Fibroblast of skin of left quadriceps (primary cell): ENCODE data around the gene TBC1D32.
A peak's percentile ranks its signal among the peaks of the same experiment; 100 is the strongest.
"Not testable (repeated sequence)": the region's sequence is repeated elsewhere in the genome, so short reads cannot be mapped to it uniquely, and the experiment has no call there.

Experiments
- DNase-seq, 2 experiments: peaks; one replicate each; pipeline ENCODE4 v3.0.0-alpha.2; 2013; ENCODE audit warnings: low read depth in 2 of 2

TBC1D32 gene

DNA sequence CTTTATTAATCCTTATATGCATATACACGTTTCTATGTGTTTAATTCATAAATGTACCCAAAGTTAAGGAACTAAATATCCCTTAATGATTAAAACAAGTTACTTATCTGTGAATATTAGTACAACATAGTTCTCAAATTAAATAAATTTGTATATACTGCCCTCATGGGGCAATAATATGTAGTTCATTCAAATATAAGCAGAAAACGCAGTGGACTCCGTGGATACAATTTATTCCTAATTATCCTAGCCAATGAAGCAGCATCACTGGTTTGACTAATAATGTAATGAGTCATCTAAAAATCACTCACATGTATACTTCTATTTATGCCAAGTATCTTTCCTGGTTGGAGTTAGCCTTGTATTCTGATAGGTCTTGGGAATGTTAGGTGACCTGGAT is 111.6 kb downstream of the TBC1D32 start:
- DNase-seq: peak; percentile 26 to 29

DNA sequence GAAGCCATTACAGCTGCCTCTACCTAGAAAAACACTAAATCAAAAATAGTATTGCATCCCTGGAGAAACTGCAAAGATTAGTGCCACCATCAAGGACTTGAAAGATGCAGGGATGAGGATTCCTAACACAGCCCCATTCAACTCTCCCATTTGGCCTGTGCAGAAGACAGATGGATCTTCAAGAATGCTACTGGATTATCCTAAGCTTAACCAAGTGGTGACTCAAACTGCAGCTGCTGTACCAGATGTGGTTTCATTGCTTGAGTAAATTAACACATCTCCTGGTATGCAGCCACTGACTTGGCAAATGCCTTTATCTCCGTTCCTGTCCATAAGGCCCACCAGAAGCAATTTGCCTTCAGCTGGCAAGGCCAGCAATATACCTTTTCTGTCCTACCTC is 117.4 kb downstream of the TBC1D32 start:
- DNase-seq: peak; percentile 22 to 42

DNA sequence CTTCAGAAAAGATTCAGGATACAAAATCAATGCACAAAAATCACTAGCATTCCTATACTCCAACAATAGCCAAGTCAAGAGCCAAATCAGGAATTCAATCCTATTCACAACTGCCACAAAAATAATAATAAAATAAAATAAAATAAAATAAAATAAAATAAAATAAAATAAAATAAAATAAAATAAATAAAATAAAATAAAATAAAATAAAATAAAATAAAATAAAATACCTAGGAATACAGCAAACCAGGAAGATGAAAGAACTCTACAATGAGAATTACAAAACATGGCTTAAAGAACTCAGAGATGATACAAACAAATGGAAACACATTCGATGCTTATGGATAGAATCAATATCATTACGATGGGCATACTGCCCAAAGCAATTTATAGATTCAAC is 120.9 kb downstream of the TBC1D32 start:
- DNase-seq: not testable (repeated sequence)

DNA sequence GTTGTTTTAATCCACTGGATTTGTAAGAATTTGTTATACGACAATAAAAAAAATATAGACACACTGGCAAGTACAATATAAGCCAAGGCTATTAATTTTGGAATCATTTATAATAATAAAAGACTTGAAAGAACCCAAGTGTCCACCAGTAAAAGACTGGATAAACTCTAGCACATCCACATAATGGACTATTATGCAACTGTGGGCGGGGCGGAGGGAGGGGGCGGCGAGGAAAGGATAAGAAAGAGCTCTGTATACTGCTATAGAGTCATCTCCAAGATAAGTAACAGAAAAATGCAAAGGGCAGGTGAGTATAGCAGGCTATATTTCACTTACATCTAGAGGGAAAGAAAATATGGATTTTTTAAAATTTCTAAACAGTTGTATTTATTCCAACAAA is 123.3 kb downstream of the TBC1D32 start:
- no peak for DNase-seq

DNA sequence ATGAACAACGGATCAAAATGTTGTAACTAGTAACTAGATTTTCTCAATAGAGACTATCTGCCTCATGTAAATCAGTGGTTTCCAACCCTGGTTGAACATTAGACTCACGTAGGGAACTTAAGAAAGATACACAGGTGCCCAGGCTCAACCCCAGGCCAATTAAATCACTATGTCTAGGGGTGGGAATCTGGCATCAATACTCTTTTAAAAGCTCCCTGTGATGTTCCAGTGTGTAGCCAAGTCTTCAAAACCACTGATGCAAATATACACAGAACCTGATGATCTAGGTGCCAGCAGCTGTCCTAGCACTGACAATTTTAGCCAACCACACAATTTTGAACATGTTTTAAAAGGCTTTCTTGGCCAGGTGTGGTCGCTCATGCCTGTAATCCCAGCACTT is 128.7 kb downstream of the TBC1D32 start:
- no peak for DNase-seq

DNA sequence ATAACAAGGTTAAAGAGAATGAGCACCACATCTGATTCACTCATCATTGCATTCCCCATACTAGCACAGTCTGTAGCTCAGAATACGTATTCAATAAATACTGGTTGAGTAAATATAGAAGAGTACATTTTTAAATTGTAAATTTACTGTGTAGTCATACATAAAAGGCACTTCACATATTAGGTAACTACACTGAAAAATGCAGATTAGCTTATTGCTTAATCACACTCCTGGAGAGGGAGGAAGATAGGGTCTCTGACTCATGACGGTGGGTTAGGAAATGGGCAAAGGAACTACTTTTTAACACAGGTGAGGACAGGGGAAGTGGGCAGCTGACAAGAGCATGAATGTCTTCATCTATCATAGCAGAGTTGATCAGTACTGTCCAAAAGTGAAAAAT is 133.2 kb downstream of the TBC1D32 start:
- no peak for DNase-seq

DNA sequence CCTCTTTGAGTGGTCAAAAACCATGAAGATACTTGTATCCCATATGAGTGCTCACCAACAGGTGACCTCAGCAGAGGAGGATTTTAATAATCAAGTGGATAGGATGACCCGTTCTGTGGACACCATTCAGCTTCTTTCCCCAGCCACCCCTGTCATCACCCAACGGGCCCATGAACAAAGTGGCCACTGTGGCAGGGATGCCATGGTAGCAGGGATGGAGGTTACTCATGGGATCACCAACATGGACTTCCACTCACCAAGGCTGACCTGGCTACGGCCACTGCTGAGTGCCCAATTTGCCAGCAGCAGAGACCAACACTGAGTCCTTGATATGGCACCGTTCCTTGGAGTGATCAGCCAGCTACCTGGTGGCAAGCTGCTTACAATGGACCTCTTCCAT is 138.2 kb downstream of the TBC1D32 start:
- DNase-seq: not testable (repeated sequence)

DNA sequence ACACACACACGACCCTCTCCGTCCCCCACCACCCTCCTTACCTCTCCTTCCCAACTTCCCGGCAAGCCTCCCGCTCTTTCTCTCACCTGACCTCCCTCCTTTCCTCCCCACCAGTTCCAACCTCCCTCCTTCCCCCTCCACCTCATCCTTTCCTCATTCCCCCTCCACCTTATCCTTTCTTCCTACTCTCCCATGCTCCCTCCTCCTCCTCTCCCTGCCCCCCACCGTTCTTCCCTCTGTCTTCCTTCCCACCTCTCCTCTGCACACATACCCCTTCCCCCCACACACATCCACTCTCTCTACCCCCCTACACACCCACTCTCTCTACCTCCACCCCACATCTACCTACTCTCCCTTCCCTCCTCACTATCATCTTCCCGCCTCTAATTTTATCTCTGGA is 144.2 kb downstream of the TBC1D32 start:
- no peak for DNase-seq

DNA sequence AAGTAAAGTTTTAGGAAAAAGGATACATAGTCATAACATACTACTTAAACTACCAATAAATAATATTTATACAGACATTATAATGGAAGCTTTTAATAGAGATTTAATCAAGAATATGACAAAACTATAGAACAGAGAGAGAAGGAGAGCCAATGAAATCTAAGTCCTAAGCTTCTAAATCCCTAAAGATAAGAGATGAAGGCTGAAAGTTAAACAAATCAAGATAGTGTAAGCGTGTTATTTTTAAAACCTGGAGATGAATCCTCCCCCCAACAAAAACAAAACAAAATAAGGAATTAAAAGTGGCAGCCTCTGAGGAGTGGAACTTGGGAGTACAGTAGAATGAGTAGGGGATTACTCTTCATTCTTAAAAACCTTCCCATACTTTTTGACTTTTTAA is 145.9 kb downstream of the TBC1D32 start:
- no peak for DNase-seq

DNA sequence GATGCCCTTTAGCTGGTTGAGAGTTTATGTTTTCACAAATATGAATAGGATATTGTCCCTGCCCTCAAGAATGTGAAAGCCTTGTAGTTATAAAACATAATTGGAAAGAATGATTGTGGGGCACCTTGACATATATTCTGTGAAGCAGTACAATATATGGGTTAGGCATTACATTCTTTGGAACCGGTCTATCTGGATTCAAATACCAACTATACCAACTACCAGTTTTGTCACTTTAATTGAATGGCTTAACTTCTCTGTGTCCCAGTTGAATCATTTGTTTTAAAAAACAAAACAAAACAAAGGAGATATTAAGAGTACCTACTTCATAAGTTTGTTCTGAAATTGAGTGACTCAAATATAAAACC is 146.5 kb downstream of the TBC1D32 start:
- DNase-seq: no peak

DNA sequence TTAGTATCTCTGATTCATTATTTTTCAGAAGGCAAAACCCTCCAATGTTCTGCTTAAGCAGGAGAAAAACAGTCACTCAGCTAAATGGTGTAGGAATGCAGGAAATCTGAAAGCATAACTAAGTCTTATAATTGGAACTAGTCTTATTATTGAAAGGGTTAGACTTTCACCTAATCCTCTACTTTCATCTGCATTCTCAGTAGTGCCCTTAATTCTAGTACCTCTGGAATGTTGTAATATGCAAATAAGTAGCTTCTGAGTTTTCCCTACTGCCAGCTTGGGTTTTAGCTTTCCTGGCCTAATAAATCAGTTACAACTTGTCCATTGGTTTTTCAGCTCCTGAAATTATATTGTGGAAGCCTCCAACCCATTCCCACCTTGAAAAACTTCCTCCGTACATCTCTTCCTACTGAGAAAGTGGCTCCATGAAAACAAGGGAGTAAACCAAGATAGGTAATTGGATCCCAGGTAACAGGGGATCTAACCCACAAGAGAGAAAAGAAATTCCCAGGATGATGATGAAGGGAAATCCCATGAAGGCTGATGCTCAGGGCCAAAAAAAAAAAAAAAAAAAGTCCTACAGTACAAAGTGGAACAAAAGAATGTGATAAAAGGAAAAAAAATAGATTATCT is 147.0 kb downstream of the TBC1D32 start:
- no peak for DNase-seq

DNA sequence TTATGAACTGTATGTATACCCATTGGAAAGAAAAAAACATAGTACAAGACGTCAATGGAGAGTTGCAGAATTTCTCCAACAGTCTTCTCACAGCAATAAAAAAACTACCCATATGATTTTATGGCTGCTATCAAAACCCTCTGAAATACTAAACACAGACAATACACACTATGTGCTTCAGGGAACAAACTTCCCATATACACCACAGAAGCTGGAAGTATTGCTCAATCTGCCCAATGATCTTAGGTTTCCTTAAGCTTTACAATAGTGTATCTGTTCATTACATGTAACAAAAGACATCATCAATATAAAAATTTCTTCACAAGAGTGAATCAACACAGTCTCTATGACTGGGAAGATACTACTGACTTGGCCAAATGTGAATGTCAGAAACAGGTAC is 150.5 kb downstream of the TBC1D32 start:
- DNase-seq: no peak

DNA sequence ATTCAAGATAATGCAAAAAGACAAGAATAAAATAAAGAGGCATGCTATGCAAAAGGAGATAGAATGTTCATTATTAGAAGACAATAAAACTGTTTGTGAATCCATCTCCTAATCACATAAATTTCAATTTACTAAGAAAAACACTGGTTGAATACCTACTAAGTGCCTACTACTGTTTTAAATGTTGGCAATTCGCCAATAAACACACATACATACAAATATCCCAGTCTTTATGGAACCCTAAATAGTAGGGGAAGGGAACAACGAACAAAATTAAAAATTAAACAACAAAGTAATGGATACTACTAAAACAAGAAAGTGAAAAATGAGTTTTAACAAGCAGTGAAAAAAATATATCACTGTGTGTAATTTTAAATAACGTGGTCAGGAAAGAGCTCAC is 158.5 kb downstream of the TBC1D32 start:
- DNase-seq: no peak

DNA sequence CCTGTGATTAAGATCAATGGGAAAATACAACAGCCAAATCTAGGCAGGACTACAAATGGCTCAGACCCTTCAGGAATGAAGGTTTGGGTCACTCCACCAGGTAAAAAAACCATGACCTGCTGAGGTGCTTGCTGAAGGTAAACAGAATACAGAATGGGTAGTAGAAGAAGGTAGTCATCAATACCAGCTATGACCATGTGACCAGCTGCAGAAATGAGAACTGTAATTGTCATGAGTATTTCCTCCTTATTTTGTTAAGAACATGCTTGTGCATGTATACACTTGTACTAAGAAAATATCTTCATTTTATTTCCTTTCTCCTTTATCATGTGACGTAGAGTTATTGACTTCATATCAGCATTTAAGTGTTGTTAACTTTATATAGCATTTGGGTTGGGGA is 161.8 kb downstream of the TBC1D32 start:
- not testable (repeated sequence) for DNase-seq

DNA sequence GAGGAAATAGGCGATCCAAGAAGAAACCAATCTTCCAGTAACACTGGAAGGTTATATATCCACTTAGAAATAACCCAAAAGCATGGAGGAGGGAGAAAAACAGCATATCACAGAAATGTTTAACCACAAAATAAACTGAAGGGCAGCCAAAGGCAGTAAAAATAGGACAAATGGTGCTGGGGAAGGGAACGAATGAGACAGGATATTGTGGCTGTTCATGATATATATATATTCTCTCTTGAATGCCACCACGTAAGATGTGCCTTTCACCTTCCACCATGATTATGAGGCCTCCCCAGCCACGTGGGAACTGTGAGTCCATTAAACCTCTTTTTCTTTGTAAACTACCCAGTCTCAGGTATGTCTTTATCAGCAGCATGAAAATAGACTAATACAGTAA is 162.4 kb downstream of the TBC1D32 start:
- no peak for DNase-seq

DNA sequence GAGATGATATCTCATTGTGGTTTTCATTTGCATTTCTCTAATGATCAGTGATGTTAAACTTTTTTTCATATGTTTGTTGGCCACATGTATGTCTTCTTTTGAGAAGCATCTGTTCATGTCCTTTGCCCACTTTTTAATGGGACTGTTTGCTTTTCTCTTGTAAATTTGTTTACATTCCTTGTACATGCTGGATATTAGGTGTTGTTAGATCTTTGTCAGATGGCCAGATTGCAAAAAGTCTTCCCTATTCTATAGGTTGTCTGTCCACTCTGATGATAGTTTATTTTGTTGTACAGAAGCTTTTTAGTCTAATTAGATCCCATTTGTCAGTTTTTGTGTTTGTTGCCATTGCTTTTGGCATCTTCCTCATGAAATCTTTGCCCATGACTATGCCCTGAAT is 172.4 kb downstream of the TBC1D32 start:
- no peak for DNase-seq

DNA sequence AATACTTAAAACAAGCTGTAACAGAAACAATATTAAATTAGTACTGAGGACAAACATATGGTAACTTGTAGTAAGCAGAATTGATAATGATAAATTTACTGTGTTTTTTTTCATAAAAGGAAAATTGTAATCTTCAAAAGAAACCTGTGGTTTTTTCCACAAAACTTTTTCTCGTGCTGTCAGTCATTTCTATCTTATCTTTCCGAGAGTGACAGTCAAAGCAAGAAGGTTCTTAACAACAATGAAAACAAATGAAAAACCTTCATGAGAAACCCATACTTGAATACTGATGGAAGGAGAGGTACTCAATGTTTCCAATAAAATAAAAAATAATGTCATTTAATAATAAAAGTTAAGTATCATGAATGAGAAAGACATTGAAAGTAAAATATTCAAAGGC is 174.0 kb downstream of the TBC1D32 start:
- no peak for DNase-seq

DNA sequence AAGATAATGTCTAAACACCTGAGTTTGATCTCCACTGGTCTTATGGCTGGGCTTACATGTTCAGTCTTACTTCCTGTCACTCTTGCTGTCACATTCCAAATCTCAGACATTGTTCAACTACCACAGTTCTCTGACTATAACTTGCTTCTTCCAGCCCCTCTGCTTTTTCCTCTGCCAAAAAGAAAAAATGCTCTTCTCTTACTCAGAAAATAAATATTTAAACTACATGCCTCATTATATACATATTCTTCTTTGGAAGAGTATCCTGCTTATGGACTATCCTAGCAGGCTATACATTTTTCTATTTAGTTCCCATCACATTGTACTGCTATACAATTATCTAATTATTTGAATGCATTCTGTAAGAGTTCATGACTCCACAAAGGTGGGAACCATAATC is 175.4 kb downstream of the TBC1D32 start:
- DNase-seq: no peak

DNA sequence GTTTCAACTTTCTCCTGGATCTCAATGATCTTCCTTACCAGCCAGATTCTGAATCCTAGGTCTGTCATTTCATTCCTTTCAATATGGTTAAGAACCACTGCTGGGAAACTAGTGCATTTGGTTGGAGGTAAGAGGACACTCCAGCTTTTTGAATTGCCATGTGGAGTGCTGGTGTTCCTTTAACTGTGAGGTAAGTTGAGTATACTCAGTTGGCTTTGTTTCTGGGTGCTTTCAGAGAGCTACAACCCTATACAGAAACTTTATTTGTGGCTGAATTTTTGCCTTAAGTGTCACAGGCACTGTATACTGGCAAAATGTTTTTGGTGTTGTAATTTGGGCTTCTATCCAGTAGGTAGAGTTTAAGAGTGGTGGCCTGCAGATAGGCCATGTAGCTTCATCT is 175.8 kb downstream of the TBC1D32 start:
- DNase-seq: no peak

DNA sequence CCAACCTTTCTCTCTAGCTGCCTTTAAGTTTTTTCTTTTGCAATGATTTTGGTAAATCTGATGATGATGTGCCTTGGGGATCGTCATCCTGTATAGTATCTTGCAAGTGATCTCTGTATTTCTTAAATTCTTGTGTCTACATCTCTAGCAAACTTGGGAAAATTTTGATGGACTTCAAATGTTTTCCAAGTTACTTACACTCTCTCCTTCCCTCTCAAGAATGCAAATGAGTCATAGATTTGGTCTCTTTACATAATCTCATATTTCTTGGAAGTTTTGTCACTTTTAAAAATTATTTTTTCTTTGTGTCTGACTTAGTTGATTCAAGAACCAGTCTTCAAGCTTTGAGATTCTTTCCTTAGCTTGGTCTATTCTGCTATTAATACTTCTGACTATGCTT is 176.4 kb downstream of the TBC1D32 start:
- peak in 1 of 2 experiments; percentile 4 for DNase-seq

DNA sequence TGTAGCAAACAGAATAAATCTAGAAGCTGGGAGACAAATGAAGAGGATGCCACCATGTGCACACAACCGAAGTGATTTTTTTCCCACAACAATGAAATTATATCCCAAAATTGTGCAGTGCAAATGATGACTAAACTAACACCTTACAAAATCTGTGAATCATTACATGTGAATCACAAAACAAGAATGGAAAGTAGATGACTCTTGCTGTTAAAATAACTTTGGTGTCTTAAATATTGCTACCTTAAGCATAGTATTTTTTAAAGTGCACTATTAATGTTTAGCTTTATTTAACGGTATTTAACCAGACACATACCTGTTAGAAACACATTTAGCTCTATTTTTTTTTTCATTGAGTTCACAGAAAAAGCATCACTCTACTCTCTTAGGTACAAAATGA is 190.8 kb downstream of the TBC1D32 start:
- no peak for DNase-seq

DNA sequence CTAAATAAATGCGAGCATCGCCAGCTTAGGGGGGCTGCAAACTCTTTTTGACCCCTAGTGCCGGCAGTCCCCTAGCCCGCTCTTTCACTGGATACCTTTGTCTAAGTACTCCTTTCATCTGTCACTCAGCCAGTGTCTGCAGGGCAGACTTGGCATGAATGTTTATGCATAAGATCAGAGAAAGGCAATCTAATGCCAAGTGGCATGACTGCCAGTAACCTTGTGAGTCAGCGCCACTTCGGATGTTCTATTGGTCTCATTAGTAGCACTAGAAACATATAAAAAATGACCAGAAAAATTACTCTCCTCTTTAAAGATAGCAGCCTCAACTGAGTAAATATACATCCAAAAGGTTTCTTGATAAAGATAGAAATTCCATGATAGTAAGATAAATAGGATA is 192.2 kb downstream of the TBC1D32 start:
- DNase-seq: no peak

DNA sequence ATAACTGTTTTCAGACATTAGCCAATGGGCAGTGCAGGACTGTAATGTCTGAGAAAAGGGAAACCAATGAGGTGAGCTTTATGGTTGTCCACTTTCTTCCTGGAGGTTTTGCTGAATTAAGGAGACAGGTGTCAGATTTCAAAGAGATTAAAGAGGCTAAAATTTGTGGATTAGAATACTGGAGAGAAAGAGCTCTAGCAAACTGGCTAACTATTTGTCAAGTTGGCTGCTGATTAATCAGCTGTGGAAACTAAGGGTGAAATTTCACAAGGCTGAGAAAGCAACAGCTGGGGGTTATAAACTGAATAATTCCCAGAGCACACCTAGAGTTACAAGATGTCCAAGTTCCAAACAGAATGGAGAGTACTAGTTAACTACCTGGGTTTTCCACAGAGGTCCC is 198.9 kb downstream of the TBC1D32 start:
- DNase-seq: no peak

DNA sequence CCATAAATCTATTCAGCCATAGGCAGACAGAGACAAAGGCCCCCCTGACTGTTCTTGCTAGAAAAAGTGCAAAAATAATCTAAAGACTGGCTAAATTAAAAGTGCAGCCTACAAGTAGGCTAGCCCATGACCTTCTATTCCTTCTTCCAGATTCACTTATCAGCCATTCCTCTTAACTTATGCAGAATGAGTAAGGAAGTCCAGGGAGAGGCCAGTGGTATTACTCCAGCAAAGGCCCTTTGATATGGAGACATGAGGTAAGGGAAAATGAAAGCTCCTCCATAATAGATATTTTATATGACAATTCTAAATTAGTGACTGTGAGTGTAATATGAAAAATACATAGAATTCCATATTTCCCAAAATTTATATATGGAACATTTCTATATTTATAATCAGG is 199.4 kb downstream of the TBC1D32 start:
- no peak for DNase-seq

DNA sequence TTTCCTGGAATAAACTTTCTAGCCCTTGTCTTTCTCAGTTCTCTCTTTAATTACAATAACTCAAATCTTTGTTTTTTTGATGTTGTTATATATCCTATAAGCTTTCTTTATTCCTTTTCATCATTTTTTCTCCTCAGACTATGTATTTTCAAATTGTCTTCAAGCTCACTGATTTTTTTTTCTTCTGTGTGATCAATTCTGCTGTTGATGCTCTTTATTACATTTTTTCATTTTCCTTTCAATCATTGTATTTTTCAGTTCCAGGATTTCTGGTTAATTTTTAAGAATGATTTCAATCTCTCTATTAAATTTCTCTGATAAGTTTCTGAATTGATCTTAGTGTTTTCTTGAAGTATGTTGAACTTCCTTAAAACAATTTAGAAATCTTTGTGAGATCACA is 209.7 kb downstream of the TBC1D32 start:
- DNase-seq: no peak
